ENCODE measurements around the gene GALNT18. TPM values are rescaled to one million over a fixed set of nuclear protein-coding genes. Genes with fewer than 3 reads are reported as not detected.

Gene GALNT18
- polyA plus RNA-seq, 1 experiment = 4.8 TPM

GRCh38 chr11:11241284-11241683 lies 380.5 kb downstream of the GALNT18 start:
- peaks cover 26% of the 10 kb centered on the region for H3K27me3 ChIP-seq (ENCODE audit: control insufficient read depth, insufficient read depth, low read length)
- H3K4me3 ChIP-seq (ENCODE audit: low read depth, low read length) = no peak overlapping the region
- ChIA-PET POLR2A (no interaction called here), CTCF (interaction anchor here (1.5 kb wide), 1 partner anchor 546 kb away, joined by 4 read pairs; no protein-coding TSS in a partner anchor)
- no peak for TF ChIP-seq CTCF (IDR thresholded peaks at IDR 0.05; ENCODE audit: low read depth, low read length)
- no peak for DNase-seq (ENCODE audit: low read depth, low spot score)
- H3K9me3 ChIP-seq (ENCODE audit: control insufficient read depth, insufficient read depth, low read length) = no peaks in the 10 kb centered on the region
- H3K27ac ChIP-seq (ENCODE audit: low read depth, low read length) = no peak overlapping the region

- ChIA-PET POLR2A (no interaction called here), CTCF (interaction anchor here (1.5 kb wide), 1 partner anchor 547 kb away, joined by 4 read pairs; no protein-coding TSS in a partner anchor)
Measured at GRCh38 chr11:11239959-11240358, 381.8 kb downstream of the GALNT18 start.

GRCh38 chr11:11237070-11237832 lies 384.6 kb downstream of the GALNT18 start:
- ChIA-PET CTCF (no interaction called here), POLR2A (no interaction called here)
- TF ChIP-seq CTCF (IDR thresholded peaks at IDR 0.05; ENCODE audit: low read depth, low read length) = no peak
- Histone ChIP-seq H3K27ac (ENCODE audit: low read depth, low read length) (no peak overlapping the region), H3K9me3 (ENCODE audit: control insufficient read depth, insufficient read depth, low read length) (no peaks in the 10 kb centered on the region), H3K27me3 (ENCODE audit: control insufficient read depth, insufficient read depth, low read length) (peaks cover 26% of the 10 kb centered on the region), H3K4me3 (ENCODE audit: low read depth, low read length) (no peak overlapping the region)
- DNase-seq (ENCODE audit: low read depth, low spot score) = no peak

More at GRCh38 chr11:11239959-11240358, 381.8 kb downstream of the GALNT18 start:
- Histone ChIP-seq H3K4me3 (ENCODE audit: low read depth, low read length) (no peak overlapping the region), H3K9me3 (ENCODE audit: control insufficient read depth, insufficient read depth, low read length) (no peaks in the 10 kb centered on the region), H3K27me3 (ENCODE audit: control insufficient read depth, insufficient read depth, low read length) (peaks cover 29% of the 10 kb centered on the region), H3K27ac (ENCODE audit: low read depth, low read length) (no peak overlapping the region)
- no peak for TF ChIP-seq CTCF (IDR thresholded peaks at IDR 0.05; ENCODE audit: low read depth, low read length)
- DNase-seq (ENCODE audit: low read depth, low spot score) = no peak

GRCh38 chr11:11236498-11237059 lies 385.2 kb downstream of the GALNT18 start:
- Histone ChIP-seq H3K27me3 (ENCODE audit: control insufficient read depth, insufficient read depth, low read length) (peaks cover 27% of the 10 kb centered on the region), H3K9me3 (ENCODE audit: control insufficient read depth, insufficient read depth, low read length) (no peaks in the 10 kb centered on the region), H3K4me3 (ENCODE audit: low read depth, low read length) (no peak overlapping the region), H3K27ac (ENCODE audit: low read depth, low read length) (no peak overlapping the region)
- ChIA-PET POLR2A (no interaction called here), CTCF (no interaction called here)
- no peak for DNase-seq (ENCODE audit: low read depth, low spot score)
- TF ChIP-seq CTCF (IDR thresholded peaks at IDR 0.05; ENCODE audit: low read depth, low read length) = no peak

GRCh38 chr11:11231763-11232162 lies 390.0 kb downstream of the GALNT18 start:
- H3K4me3 ChIP-seq (ENCODE audit: low read depth, low read length) = no peak overlapping the region
- no peak overlapping the region for H3K27ac ChIP-seq (ENCODE audit: low read depth, low read length)
- peaks cover 27% of the 10 kb centered on the region for H3K27me3 ChIP-seq (ENCODE audit: control insufficient read depth, insufficient read depth, low read length)
- ChIA-PET POLR2A (no interaction called here), CTCF (no interaction called here)
- TF ChIP-seq CTCF (IDR thresholded peaks at IDR 0.05; ENCODE audit: low read depth, low read length) = no peak
- no peak for DNase-seq (ENCODE audit: low read depth, low spot score)
- H3K9me3 ChIP-seq (ENCODE audit: control insufficient read depth, insufficient read depth, low read length) = no peaks in the 10 kb centered on the region

Data from AG04450 (cell line).